ENCODE measurements around the gene STARD10.
"Not testable (repeated sequence)": the region's sequence is repeated elsewhere in the genome, so short reads cannot be mapped to it uniquely, and the experiment has no call there.

STARD10 gene

DNA sequence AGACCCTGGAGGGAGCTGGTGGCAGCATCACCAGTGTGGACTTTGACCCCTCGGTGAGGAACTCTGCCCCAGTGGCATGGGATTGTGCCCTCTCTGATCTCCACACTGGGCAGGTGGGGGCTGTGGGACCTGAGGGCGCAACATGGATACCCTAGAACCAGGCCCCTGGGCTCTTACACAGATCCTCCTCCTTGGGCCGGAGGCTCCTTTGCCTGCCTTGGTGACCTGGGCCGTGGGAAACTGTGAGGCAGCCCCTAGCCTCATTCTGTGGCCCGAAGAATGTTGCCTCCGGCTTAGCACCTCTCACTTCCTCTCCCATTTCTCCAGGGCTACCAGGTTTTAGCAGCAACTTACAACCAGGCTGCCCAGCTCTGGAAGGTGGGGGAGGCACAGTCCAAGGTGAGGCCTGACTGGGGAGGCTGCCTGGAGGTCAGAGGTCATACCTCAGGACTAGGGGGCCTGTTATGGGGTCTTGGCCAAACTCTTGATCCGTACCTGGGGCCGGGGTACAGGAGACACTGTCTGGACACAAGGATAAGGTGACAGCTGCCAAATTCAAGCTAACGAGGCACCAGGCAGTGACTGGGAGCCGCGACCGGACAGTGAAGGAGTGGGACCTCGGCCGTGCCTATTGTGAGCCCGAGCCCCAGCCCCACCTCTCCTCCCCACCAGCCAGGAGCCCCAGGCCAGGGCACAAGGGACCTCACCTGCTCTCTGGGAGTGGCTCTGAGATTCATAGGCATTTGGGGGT lies 32.5 kb upstream of the STARD10 start:
- no peak for DNase-seq (ENCODE audit: low read depth in 2 of 2)

DNA sequence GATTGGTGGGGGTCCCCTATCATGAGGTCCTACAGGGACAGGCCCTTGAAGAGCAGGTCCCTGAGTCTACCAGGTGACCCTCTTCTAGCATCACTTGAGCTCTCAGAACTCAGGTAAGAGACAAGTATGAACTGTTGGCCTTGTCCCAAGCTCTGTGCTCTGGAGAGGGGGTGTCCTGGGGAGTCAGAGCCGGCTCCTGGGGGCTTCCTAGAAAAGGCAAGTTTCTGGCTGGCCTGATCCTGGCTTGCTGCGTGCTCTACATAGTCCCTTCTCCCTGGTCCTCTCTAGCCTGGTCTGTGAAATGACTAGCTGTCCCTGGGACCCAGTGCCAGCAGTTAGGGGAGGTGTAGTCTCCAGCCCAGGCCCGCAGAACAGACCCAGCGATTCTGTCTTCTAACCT lies 31.8 kb upstream of the STARD10 start:
- no peak for DNase-seq (ENCODE audit: low read depth in 2 of 2)

GRCh38 chr11:72824811-72825505 lies 31.1 kb upstream of the STARD10 start:
- no peak for DNase-seq (ENCODE audit: low read depth in 2 of 2)

GRCh38 chr11:72824020-72824419 lies 30.2 kb upstream of the STARD10 start:
- DNase-seq (ENCODE audit: low read depth in 2 of 2) = no peak

DNA sequence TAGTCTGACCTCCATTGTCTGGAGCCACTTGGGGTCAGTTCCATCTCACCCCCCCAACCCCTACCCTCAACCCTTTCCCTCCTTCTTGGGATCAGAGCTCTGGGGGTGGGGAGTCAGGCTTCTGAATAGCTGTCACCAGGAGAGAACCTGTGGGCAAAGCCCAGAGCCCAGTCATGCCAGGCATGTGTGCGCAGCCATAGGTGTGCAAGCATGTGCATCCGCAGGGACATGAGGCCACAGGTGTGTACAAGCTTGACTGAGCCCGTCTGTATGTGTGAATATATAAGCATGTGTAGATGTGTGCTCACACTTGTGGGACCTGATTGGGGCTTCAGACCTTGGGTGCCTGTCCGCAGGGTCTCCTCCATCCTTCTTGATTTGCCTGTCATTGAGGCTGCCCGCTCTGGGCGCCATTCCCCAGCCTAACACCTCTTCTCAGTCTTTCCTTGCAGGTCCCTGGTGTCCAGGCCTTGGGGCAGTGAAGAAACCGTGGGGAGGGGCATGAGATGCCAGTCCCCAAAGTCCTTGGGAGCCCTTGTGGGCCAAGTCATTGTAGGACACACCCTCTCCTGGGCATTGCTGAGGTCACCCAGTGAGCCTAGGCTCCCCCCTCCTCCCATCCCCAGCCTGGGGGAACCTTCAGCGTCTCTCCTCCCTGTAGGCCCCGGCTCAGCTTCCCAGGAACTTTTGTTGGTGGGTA lies 29.4 kb upstream of the STARD10 start:
- no peak for DNase-seq (ENCODE audit: low read depth in 2 of 2)

- peak; percentile 70 to 72 for DNase-seq (ENCODE audit: low read depth in 2 of 2)
Observed at GRCh38 chr11:72821920-72822799, 28.3 kb upstream of the STARD10 start.

- DNase-seq (ENCODE audit: low read depth in 2 of 2) = no peak
Observed at GRCh38 chr11:72821221-72821919, 27.5 kb upstream of the STARD10 start.

- DNase-seq (ENCODE audit: low read depth in 2 of 2) = no peak
Observed at GRCh38 chr11:72820439-72821139, 26.7 kb upstream of the STARD10 start.

DNA sequence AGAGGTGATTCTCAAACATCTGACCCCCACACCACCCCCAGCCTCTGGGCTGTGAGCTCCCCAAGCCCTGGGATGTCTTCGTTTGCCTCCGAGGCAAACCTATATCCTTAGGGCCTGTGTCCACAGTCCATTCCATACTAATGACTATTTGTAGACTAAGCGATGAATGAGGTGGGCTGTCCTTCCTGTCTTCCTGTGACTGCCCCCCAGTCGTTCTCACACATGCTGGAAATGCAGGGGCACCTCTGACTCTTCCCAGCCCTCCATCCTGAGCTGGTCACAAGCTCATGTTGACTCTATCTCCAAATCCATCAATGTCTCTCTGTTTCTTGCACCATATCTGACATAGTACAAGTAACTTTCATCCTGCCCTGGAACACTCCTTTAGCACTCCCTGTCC lies 25.1 kb upstream of the STARD10 start:
- DNase-seq (ENCODE audit: low read depth in 2 of 2) = no peak

DNA sequence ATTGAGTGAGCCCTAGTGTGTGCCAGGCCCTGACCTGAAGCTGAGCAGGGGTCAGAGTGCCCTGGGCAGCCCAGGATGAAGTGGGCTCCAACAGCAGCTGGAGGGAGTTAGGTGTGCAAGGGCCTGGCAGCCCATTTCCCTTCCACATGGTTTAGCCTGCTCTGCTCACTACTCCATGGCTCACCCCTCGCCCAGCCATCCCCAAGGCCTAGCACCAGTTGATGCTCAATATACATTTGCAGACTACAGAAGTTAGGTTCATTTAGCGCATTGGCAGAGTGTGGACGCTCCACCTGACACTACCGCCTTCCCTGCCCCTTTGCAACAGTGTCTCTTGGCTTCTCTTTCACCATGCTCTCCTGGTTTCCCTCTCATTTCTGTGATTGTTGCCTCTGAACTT lies 24.1 kb upstream of the STARD10 start:
- no peak for DNase-seq (ENCODE audit: low read depth in 2 of 2)

DNA sequence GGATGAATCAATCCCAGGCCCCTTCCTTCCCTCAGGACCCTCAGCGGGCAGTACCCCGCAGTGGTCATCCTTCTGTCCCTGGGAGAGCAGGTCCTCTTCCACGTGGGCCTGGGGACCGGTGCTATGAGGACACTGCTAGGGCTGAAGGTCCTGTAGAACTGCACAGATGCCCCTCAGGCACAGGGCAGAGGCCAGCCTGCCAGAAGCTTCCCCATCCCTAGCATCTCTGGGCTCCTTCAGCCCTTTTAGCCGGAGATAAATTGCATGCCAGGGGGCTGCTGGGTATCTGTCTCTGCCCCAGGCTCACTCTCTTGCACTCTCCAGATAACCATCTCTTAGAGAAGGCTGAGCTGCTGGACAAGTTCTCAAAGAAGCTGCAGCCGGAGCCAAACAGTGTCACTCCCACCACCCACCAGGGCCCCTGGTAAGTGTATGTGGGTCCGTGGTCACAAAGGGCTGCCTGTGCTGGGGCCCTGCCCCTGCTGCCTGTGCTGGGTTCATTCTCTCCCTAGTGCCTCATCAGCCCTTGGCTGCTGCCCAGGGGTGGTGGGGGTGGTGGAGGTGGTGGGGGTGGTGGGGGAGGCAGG lies 22.6 kb upstream of the STARD10 start:
- DNase-seq (ENCODE audit: low read depth in 2 of 2) = no peak

GRCh38 chr11:72815110-72815618 lies 21.3 kb upstream of the STARD10 start:
- DNase-seq (ENCODE audit: low read depth in 2 of 2) = no peak

DNA sequence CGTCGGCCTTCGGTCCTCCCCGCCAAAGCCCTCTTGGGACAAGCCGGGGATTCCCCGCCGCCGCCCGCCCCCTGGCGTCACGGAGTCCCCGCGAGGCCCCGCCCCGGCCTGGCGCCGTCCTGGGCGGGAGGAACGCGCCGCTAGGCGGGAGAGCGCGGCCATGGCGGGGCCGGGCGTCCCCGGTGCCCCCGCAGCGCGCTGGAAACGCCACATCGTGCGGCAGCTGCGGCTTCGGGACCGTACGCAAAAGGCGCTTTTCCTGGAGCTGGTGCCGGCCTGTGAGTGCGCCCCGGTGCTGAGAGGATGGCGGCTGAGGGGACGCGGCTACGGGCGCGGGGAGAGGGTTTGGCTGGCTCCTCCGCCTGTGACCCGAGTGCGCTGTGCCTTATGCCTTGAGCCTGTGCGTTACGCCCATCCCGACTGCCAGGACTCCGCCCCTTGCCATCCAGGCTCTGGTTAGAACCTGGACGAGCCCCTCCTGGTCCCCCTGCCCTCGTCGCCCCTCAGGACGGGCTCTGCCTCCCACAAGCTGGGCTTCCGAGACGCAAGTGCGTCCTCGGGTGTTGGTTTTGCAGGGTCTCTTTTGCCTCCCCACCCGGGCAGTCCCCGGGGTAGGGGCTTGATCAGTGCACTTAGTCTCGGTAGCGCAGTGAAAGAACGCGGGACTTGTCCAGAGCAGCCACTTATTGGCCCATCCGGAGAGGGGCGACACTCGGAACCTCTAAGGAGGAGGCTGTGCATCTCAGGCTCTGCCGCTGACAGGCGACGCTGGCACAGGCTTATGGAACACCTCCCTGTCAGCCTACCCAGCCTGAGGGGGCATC lies 20.7 kb upstream of the STARD10 start, which contains the start of gene ATG16L2:
ATG16L2 (plus strand) TSS at position 126 of the 824 bp plus-strand sequence; CDS start at position 161, 35 bp downstream.
- peak; percentile 53 to 57 for DNase-seq (ENCODE audit: low read depth in 2 of 2)

- DNase-seq (ENCODE audit: low read depth in 2 of 2) = no peak
Observed at GRCh38 chr11:72813740-72814285, 20.0 kb upstream of the STARD10 start.

- DNase-seq (ENCODE audit: low read depth in 2 of 2) = no peak
Observed at GRCh38 chr11:72812967-72813739, 19.3 kb upstream of the STARD10 start.

DNA sequence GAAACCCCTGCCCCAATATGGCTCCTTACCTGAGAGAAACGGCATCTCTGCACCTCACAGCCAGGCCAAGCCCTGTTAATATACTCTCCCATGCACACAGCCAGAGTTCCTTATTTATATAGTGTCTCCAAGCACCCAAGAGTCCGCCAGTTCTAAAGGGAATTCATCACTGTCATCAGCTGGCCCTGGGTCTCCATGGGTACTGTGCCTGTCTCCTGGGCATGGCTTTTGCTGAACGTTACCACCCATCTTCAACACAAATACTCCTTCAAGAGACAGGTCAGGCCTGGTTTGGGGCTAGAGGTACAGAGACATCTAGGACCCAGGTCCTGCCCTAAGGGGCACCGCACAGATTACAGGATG lies 18.7 kb upstream of the STARD10 start:
- DNase-seq (ENCODE audit: low read depth in 2 of 2) = no peak

DNA sequence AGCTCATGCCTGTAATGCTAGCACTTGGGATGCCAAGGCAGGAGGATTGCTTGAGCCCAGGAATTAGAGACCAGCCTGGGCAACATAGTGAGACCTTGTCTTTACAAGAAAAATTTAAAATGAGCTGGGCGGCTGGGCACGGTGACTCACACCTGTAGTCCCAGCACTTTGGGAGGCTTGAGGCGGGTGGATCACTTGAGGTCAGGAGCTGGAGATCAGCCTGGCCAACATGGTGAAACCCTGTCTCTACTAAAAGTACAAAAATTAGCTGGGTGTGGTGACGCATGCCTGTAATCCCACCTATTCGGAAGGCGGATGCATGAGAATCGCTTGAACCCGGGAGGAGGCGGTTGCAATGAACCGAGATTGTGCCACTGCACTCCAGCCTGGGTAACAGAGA lies 17.8 kb upstream of the STARD10 start:
- not testable (repeated sequence) for DNase-seq (ENCODE audit: low read depth in 2 of 2)

DNA sequence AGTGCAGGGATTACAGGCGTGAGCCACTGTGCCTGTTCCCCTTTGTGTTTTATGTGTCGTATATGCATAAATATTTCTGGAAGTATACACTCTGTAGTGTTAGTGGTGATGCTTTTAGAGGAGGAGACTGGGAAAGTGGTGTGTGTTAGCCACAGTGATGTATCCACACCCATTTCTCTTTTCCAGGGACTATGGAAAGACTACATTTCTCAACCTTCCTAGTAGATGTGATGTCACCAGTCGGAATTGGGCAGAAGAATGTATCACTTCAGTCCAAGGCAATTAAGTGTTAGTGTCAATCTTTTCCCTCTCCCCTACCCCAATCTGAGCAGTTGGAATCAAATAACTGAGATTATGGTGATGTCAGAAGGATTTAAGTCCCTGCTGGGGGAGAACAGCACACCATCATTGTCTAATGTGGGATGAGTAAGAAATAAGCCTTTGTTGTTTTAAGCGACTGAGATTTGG lies 14.5 kb upstream of the STARD10 start:
- no peak for DNase-seq (ENCODE audit: low read depth in 2 of 2)

All from fibroblast of skin of left quadriceps (primary cell).